ENCODE results near the gene PSRC1.

Gene PSRC1

GRCh38 chr1:109256971-109257681 is 25.8 kb downstream of the PSRC1 start:
- DNase-seq, result no peak

GRCh38 chr1:109256085-109256484 is 26.9 kb downstream of the PSRC1 start:
- no peak for DNase-seq

- DNase-seq, result no peak
Measured at GRCh38 chr1:109255678-109256077, 27.3 kb downstream of the PSRC1 start.

- DNase-seq, result no peak
Measured at GRCh38 chr1:109255097-109255651, 27.8 kb downstream of the PSRC1 start.

GRCh38 chr1:109254621-109255096 is 28.3 kb downstream of the PSRC1 start:
- DNase-seq, result no peak

GRCh38 chr1:109253803-109254620 is 28.9 kb downstream of the PSRC1 start:
- DNase-seq, result peak; percentile 71

GRCh38 chr1:109252893-109253802 is 29.8 kb downstream of the PSRC1 start:
- peak; percentile 83 for DNase-seq

GRCh38 chr1:109252167-109252892 is 30.6 kb downstream of the PSRC1 start:
- DNase-seq, result no peak

- DNase-seq, result no peak
Measured at GRCh38 chr1:109251277-109252166, 31.4 kb downstream of the PSRC1 start.

GRCh38 chr1:109250454-109251276 is 32.3 kb downstream of the PSRC1 start:
- DNase-seq, result no peak

GRCh38 chr1:109249654-109250401 is 33.1 kb downstream of the PSRC1 start:
- no peak for DNase-seq

- peak; percentile 74 for DNase-seq
Measured at GRCh38 chr1:109248797-109249629, 33.9 kb downstream of the PSRC1 start, which contains the start of gene CELSR2. CELSR2 (plus strand) TSS chr1:109249539; CDS start chr1:109250080, 541 bp downstream.

GRCh38 chr1:109248444-109248796 is 34.5 kb downstream of the PSRC1 start:
- no peak for DNase-seq

- no peak for DNase-seq
Measured at GRCh38 chr1:109247401-109248365, 35.3 kb downstream of the PSRC1 start.

GRCh38 chr1:109246141-109246551 is 36.8 kb downstream of the PSRC1 start:
- no peak for DNase-seq

GRCh38 chr1:109243860-109244552 is 38.9 kb downstream of the PSRC1 start:
- no peak for DNase-seq

All from midbrain (tissue), 1 donor.